ENCODE data around the gene MAGI2.

Gene MAGI2

DNA sequence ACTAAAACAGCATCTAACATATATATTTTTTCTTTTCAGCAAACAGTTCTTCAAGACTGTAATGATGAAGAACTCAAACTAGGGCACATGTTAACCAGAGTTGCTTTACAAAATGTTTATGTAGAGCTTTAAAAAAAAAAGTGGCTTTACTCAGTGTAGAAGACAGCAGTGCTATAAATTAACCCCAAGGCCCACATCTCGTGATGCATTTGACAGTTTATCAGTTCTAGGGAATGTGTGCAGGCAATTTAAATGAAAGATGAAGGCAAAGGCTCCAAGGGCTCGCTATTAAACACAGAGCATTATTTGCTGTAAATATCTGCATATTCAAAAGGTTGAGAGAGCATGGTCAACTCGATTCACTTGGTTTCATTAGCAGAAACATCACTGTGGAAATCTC, 558.1 kb downstream of the MAGI2 start:
- DNase-seq = no peak

DNA sequence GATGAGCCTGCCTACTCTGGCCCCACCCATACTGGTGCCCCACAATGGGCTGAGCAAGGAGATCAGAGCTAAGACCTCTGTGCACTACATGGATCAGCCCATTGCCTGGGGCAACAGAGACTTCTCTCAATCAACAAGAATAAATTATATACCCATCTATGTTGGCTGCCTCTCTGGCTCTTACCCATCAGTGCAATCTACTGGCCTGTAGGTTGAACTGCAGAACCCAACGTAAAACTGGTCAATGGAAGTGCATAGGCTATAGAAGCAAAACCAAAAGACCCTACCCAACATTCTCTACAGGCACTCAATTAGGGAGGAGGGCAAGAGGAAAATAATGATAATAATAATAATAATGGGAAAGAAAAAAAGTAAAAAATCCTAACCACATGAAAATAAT, 574.3 kb downstream of the MAGI2 start:
- DNase-seq = no peak

DNA sequence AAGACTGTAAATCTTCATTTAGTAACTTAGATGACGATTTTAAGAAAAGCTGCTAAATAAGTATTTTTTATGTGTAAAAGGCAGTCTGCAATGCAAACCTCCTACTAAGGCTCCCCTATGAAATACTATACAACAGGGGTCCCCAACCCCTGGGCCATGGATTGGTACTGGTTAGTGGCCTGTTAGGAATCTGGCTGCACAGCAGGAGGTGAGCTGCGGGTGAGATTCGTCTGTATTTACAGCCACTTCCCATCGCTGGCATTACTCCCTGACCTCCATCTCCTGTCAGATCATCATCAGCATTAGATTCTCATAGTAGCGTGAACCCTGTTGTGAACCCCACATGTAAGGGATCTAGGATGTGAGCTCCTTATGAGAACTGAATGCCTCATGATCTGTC, 580.4 kb downstream of the MAGI2 start:
- DNase-seq = no peak

DNA sequence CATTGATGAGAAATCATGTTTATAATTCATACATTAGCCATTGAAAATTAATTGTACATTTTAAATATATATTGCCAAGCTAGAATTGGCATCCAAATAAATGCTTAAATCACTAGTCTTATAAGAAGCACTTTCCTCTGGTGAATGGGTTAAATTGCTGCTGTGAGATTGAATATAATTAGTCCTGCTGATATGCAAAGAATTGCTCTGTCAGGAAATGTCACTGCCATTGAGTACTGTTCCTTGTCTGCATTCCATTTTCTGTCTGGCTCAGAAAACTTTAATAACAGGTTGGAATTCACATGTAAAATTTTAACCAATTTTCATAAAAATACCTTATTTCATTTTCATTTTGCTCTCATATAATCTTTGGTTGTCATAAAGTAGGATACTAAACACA, 589.1 kb downstream of the MAGI2 start:
- DNase-seq = no peak

DNA sequence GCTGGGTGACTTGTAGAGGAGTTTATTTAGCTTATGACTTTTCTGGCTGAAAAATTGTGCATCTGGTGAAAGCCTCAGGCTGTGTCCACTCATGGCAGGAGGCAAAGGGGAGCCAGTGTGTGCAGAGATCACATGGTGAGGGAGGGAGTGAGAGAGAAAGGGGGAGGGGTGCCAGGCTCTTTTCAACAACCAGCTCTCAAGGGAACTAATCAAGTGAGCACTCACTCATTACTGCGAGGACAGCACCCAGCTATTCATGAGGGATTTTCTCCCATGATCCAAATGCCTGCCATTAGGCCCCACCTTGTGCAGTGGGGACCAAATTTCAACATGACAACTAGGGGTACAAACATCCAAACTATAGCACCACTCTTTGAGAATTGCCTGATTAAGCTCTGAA, 590.2 kb downstream of the MAGI2 start:
- DNase-seq = no peak

DNA sequence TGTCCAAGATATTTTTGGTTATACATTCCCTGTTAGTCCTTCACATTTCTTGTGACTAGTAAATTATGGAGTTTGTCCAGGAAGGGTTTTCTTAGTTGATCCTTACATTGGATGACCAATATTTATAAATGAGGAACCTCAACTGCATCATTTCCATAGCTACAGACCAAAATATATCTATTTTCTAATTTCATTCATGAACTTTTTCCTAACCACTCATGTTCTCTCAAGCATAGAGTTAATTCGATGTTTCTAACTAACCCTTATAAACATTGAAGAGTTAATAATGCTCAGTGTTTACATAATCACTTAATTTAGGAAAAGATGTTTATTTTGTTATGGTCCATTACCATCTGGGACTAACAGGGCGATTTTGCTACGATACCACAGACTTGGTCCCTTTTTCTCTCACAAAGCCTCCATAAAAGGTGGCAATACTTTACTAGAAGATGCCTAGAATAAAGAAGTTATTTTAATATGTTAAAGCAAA, 591.0 kb downstream of the MAGI2 start:
- DNase-seq = no peak

DNA sequence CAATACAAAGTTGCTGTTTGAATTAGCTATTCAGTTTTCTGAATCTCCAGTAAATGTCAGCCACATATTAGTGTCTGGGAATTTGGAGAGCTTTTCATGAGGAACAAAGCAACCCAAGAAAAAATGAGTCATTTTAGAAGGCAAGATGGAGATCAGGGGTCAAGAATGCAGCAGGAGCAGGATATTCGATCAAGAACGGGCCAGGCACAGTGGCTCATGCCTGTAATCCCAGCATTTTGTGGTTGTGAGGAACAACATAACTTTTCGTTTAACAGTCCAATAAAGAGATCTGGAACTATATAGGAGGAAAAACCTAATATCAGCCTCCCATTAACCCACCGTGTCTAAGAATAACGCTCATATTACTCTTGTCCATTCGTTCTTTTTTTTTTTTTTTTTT, 600.5 kb downstream of the MAGI2 start:
- no peak for DNase-seq

DNA sequence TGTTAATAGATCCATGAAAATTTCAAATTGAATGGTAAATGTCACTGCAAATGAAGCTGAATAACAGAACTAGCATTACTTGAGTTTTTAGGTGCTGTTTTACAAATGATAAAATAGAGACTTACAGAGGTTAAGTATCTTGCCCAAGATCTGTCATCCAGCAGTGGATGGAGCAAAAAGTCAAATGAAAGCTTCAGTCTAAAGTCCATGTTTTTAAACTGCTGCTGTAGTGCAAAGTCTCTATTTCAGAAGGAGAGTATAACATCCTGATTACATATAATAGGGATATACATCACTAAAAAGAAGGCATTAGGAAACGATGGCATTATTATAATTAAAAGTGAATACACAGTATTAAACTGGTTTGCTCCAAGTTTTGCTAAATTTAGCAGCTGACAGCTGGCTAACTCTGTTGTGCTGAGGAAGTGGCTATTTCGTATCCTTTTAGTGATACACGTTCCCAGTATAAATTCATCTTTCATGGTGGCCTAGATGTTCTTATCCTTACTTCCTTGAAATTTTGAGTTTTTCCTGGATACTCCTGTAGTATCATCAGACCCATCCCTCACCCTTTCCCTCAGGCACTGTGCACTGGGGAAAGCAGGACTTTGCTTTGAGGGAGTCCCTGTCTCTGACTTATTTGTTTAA, 603.2 kb downstream of the MAGI2 start:
- no peak for DNase-seq

DNA sequence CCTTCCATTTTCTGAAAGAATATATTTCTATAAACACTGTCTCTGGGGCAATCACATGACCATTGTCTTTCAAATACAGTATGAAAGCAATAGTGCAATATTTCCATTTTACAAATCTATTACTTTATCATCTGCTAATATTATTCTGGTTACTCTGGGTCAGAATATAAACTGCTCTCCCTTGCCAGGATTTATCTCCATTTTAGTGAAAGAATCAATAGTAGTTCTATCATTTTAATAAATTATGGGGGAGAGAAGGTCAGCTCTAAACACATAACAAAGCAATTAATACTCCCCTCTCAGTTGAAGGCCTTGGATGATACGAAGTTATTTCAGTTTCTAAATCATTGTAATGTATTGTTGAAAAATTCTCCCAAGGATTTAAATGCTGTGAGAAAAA, 608.3 kb downstream of the MAGI2 start:
- no peak for DNase-seq

DNA sequence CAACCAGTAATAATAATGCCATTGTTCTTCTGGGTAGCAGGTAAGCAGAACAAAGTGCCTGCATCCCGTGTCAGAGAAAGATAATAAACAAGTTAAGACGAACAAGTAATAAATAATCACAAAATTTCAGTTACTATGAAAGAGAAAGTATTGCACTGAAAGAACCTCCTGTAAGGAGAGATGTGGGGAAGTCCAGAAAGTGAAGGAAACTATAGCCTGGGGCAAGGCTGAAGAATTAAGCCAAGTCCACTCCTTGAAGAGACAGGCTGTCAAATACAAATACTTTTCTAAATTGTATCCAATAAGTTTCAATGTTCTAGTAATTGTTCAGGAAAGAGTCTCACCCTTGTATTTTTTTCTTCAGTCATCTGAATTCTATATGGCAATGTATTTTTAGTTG, 611.4 kb downstream of the MAGI2 start:
- no peak for DNase-seq

DNA sequence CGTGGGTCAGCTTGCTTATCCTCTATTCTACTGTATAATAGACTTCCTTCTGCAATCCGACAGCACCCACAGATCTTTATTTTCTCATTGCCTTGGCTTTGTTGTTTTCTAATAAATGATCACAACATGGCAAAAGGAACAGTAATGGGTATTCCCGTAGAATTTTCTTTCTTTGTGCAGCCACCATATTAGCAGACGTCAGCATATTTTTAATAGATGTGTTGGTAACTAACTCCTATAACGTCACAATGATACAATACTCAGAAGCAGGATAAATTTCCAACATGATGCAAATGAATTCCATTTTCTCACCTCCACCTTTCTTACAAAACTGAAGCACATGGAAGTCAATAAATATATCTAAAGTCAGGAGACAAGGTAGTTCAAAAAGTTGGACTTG, 617.6 kb downstream of the MAGI2 start:
- DNase-seq = no peak

DNA sequence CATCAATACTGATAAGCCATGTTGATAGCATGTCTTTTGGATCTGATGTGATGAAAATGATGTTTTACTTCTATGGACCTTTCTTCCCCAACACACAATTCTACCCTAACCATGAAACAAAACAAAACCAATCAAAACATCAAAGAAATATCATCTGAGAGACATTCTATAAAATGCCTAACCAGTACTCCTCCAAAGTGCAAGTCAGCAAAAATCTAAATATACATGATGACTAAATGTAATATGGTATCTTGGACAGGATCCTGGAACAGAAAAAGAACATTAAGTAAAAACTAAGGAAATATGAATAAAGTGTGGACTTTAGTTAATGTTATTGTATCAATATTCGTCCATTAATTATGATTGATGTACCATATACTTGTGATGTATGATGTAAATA, 625.1 kb downstream of the MAGI2 start:
- no peak for DNase-seq

DNA sequence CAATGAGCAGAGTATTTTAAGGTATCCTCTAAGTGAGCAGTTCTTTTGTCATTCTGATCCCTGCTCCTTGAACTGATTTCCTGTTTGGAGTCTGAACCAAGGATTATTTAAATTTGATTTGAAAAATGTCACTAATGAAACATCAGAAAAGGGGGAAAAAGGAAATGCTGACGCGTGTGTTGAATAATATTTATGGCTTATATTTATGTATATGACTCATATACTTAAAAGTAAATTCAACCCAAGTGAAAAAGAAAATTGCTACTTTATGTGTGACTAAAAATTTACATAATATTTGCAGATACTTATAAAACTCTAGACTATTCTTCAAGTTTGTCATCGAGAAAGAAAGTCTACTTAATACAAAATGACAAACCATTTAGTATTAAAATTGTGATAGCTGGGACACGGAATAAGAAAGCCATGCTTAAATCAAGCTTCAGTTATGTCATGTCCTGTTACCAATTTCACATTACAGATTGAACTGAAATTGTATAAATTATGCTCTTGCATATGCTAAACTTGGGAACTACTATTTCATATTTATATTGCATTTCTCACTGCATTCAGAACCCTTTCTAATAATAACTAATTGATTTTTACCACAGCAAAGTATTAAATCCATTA, 649.9 kb downstream of the MAGI2 start:
- no peak for DNase-seq

DNA sequence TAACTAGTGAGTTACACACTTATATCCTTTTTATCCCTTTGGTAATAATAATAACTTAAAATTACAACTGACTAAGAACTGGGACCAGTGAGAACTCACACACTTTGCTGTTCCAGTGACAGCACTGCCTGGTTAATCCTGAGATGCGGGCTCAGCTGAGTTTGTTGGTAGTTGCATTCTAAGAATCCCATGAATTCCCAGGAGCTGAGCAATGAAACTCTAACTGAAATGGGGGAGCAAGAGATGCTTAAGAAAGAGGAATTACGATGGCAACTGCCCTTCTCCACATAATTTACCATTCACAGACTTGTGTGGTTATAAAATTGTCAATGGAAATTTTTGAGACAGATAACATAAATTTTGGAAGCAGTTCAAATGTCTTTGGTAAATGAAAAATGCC, 659.4 kb downstream of the MAGI2 start:
- no peak for DNase-seq

DNA sequence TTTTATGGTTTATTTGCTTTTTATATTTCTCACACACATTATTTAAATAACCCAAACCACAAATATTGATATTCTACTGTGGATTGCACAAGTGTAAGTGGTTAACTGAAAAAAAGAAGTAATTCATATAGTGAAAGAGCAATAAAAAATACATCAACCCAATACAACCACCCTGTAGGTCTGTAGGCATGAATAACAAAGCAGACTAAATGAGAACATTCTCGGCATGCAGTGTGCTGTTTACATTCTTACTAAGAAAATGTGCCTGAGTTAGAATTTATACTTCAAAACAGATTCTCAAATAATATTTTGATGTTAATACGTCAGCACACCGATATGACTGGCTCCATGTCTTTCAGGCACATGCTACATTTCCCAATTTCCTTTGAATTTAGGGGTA, 660.8 kb downstream of the MAGI2 start:
- no peak for DNase-seq

DNA sequence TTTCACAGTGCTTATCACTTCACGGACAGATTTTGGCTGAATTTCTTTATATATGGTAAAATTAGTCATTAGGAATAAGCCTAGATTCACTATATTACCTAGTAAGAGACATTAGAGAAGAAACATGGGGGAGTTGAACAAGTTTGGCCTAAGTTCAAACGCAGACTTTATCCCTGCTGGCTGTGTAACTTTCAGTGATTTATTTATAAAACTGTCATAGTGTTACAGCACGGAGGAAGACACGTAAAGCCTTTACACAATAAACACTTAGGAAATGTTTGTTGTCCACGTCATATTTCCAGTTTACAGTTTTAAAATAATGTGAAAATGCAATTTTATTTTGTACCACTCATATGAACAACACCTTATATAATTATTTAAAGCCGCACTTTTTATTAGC, 661.5 kb downstream of the MAGI2 start:
- no peak for DNase-seq

DNA sequence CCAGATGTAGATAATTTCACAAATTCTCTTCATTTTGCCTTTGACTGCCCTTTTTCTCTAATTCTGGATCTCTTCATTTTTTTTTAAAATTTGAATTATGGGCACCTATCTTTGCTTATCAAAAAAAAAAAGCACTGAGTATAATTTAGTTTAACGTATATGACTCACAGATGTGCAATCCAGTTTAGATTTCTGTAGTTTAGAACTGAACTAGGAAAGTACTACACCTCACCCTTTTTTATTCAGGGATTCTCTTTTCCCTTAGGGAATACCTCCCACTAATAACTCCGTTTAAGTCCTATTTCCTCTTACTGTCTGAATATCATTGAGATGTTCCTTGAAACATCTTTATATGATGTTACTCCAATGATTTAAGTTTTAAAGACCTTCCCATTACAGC, 665.0 kb downstream of the MAGI2 start:
- no peak for DNase-seq

DNA sequence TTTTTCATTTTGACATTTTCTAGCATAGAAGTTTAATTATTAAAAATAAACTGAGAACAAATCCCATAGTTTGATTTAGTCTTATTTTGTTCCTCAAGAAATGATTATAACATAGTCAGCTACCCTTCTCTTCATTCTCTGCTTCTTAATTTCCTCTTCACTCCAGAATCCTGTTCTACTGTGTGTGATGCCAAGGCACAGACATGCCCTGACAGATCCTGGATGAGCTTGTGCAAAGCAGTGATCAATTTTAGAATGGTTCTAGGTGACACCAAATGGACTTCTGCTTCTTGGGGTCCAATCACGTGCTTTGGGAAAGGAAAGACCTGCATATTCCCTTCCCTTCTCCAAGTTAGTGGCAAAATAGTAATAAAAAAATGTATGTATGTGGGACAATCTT, 665.6 kb downstream of the MAGI2 start:
- no peak for DNase-seq

DNA sequence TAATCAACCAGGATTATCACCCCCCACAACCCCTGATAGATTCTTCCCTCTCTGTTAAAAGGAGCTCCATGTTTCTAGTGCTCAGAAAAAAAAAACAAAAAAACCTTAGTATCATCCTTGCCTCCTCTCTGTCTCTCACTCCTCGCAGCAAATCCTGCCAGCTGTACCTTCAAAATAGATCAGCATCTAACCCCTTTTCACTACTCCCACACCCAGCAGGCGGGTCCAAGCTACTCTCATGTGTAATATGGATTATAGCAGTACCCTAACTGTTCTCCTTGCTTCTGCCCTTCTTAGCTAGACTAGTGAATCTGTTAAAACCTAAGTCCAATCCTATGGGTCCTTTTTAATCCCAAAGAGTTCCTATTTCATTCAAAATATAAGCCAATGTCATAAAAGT, 667.4 kb downstream of the MAGI2 start:
- DNase-seq = no peak

DNA sequence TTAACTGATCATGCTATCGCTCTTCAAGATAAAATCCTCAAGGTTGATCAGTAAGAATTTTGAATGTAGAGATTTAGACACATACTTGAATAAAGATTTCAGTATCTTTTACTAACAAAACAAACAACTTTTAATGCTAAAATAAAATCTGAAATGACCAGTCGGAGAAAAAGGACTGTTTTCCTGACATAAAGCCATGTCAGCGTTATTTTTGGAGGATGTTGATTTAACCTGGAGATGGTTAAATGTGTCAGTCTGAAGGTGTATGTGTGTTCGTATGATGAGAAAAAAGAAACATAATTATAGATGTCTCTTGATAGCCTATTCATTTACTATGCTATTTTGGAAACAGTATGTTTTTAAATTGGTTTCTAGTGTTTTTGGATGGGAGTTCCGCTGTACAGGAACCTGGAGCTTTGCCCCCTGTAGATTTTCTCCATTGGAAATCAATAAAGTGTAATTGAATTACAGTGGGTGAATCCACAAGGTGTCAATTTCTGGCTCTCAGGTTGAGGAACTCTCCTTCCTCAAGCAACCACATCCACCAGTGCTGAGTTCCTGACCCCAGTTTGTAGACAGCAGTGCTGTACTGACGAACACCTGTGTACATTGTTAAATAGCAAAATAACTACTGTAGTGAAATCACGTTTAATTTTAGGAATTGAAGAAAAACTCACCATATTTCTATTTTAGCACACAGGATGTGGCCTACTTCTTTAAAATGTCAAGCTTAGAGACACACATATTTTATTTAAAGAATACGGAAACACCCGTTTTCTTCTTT, 670.1 kb downstream of the MAGI2 start:
- no peak for DNase-seq

DNA sequence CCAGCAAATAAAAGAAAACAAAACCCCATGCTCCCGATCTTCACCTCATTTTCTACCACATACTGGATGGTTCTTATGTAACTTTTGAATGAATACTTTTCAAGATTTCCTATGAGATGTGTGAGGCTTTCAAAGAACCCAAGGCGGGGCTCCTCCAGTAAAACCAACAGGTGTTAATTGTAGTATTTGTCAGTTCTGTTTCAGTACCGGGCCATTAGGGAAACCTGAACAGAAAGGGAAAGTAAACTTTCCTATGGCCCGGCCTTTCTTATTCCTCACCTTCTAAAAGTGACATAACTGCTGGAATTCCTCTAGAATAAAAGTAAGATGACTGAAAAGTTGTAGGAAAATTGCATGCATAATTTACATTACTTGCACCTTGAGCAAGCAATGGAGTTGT, 672.9 kb downstream of the MAGI2 start:
- DNase-seq = no peak

DNA sequence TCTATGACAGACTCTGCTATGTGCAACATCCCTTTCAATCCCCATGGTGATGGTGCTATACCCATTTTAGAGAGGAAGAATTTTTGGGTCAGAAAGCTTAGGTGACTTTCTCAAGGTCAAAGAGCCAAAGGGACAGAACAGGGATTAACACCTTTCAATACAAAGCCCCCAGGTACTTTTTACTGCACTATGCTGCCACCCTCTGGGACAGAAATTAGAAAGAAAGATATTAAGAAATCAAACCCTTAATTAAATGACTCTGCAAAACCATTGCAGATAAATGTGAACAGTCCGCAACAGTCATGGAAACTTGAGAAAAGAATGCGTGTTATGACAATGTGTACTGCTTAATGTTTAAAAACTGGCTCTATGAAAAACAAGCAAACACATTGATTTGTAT, 673.7 kb downstream of the MAGI2 start:
- no peak for DNase-seq

DNA sequence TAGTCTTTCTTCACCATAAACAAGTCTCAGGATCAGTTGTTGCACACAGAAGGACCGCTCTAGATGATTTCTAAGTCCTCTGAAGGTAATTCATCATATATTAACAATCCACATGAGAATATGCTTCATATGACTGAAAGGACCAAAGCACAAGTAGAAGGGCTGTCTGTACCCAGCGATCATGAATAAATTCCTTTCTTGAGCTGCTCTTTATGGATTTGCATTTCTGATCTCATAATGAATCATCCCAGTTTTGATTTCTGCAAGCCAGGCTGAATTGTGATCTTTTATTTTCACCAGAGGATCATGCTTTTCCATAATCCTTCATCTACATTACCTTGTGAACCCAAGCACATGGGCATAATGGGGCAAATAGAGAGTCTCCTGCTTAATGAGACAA, 675.6 kb downstream of the MAGI2 start:
- no peak for DNase-seq

All from CD4-positive, alpha-beta T cell treated with Interleukin-17A for 4 hours (primary cell).